GM12891 (cell line): ENCODE measurements around the gene ETS1.

ENCODE experiments used
- DNase-seq: peaks from one replicate; pipeline ENCODE4 v3.0.0; 2011; ENCODE audit warnings: low spot score; ENCODE audit not compliant: insufficient read length
- FAIRE-seq: peaks from 2 replicates; lab custom pipeline; 2011; peaks lifted over from hg19 to GRCh38; lab: Jason Lieb, UNC
- PAX5 ChIP-seq: IDR thresholded peaks from 2 replicates; pipeline ENCODE4 v1.6.1; 2011; ENCODE audit warnings: low read length, moderate library complexity, mild to moderate bottlenecking; ENCODE audit not compliant: insufficient read depth, severe bottlenecking
- POLR2A ChIP-seq: IDR thresholded peaks from 2 replicates; pipeline ENCODE4 v1.6.1; 2011; ENCODE audit warnings: low read depth, low read length, control low read depth
- POLR2AphosphoS5 ChIP-seq: IDR thresholded peaks from 2 replicates; pipeline ENCODE4 v1.6.1; 2011; ENCODE audit warnings: low read depth, low read length, control low read depth
- POU2F2 ChIP-seq: IDR thresholded peaks from 2 replicates; pipeline ENCODE4 v1.6.1; 2011; ENCODE audit warnings: low read depth, mild to moderate bottlenecking, control low read depth, low read length, moderate library complexity
- SPI1 ChIP-seq: IDR thresholded peaks from 2 replicates; pipeline ENCODE4 v1.6.1; 2011; ENCODE audit warnings: low read depth, low read length, control low read depth
- TAF1 ChIP-seq: IDR thresholded peaks from 2 replicates; pipeline ENCODE4 v1.6.1; 2011; ENCODE audit warnings: low read depth, low read length, control low read depth

ETS1 gene

DNA sequence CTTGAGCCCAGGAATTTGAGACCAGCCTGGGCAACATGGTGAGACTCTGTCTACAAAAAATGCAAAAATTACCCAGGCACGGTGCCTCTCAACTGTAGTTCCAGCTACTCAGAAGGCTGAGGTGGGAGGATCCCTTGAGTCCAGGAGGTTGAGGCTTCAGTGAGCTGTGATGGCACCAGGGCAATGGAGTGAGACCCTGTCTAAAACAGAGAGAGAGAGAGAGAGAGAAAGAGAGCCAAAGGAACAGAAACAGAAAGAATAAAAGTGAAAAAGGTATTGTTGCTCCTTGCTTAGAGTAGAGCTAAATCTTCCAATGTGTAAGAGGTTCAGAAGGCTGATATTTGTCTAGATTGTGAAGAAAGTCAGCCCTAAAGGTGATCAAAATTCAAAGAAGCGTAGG, 8.9 kb upstream of the ETS1 start:
- no peak for DNase-seq
- no peak for FAIRE-seq
- TF ChIP-seq PAX5 (no peak), SPI1 (no peak), POU2F2 (no peak), TAF1 (no peak), POLR2A (no peak), POLR2AphosphoS5 (no peak)

DNA sequence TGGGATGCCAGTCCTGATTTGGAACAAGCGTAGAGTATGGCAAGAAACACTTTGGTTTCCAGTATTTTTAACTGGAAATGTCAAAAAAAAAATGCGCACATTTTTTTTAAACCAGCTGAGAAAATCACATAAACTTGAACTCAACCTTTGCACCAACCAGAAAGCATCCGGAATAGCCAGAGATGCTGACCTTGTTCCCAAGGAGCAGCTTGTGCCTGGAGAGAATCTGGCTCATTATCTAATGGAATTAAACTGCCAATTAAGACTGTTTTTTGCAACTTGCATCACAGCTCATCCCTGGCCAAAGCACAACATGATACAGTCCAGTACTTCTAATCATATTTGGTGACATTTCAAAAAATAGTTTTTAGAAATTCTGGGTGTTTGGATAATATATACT, 8.4 kb upstream of the ETS1 start:
- DNase-seq = no peak
- FAIRE-seq = no peak
- TF ChIP-seq PAX5 = no peak
- TF ChIP-seq TAF1 = no peak
- no peak for TF ChIP-seq POLR2A
- TF ChIP-seq SPI1 = no peak
- no peak for TF ChIP-seq POU2F2
- no peak for TF ChIP-seq POLR2AphosphoS5

DNA sequence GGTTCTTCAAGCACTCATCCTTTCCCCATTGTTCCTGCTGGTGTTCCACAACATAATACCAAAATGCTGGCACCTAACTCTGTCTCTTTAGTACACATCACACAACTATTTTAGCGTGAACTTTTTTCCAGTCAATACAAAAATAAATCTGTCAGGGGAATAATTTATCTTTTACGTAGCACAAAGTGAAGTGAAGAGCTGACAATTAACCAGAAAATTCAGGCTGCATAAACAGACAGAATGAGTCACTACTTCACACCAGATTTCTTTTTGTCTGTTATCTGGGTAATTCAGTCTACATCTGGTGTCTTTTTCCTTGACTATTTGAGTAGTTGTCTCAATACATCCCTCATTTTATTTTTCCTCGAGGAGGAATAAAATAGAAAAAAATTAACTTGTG, 7.9 kb upstream of the ETS1 start:
- TF ChIP-seq TAF1 (no peak), POLR2AphosphoS5 (no peak), POLR2A (no peak), PAX5 (no peak)
- no peak for FAIRE-seq
- no peak for DNase-seq

DNA sequence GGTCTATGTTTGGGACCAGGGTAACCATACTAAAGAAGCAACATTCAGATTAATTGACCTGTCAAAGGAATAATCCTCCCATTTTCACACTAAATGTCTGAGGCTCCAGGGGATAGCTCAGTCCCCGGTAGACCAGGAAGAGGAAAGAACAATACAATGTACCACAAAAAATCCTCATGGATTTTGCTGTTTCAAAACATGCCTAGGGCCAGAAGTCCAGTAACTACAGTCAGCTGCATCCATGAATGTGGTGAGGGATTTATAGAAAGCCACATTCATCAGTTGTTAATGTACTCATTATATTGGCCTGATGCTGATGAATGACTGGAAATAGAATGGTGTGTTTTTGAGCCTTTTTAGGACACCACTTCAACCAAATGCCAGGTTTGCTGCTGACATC, 6.9 kb upstream of the ETS1 start:
- TF ChIP-seq PAX5 (no peak), POU2F2 (no peak), TAF1 (no peak), SPI1 (no peak)
- no peak for FAIRE-seq
- no peak for DNase-seq

DNA sequence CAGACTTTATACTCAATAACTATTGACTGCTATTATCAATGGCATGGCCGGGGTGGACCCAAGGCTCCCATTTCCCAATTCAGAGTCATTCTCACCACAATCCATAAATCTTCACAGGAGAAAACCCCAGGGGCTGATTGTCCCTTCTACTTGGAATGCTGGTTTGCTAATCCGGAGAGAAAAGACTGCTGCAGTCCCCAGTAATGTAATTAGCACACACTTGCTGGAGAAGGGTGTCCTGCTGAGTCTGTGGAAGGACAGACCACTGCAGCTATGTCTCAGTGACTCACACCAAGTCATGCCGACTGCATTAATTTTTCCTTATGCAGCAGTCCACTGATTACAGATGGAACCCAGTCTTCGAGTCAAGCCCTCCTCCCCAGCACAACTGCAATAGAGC, 5.9 kb upstream of the ETS1 start:
- DNase-seq = no peak
- TF ChIP-seq SPI1 (no peak), TAF1 (no peak), PAX5 (no peak), POLR2A (no peak), POLR2AphosphoS5 (no peak), POU2F2 (no peak)
- FAIRE-seq = no peak

DNA sequence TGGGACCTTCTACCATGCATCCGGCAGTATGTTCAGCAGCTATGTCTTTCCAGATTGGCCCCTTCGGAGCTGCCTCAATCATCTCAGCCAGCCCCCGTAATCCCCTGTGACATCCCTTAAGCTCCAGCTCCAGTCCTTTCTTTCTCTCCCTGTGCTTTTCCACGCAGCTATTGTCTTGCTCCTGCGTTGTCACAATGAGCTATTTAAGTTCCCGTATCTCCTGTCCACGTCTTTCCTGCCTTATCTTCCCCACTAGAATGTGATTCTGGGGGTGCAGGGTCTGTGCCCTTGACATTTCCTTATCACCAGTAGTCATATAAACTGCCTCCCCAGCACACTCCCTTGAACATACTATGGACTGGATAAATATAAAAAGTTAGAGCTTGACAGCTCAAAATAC, 5.1 kb upstream of the ETS1 start:
- DNase-seq (no peak), FAIRE-seq (no peak)
- no peak for TF ChIP-seq POU2F2
- no peak for TF ChIP-seq POLR2A
- TF ChIP-seq PAX5 = no peak
- no peak for TF ChIP-seq SPI1
- TF ChIP-seq TAF1 = no peak
- no peak for TF ChIP-seq POLR2AphosphoS5

DNA sequence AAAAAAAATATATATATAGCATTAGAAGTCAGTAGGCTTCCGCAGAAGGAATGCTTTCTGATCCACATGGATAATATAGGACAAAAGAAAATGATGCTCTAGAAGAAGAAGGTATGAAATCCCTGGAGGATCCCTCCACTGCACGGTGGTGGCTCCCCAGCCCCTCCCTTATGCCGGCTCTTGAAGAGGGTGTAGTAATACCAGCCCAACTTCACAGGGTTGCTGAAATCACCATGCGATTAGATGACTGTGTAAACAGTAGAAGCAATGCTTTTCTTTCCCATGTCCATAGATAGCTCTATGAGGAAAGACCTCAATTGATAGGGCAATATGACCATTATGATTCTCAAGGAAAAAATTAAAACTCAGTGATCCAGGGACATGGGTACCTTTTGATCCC, 3.2 kb upstream of the ETS1 start:
- no peak for DNase-seq
- no peak for TF ChIP-seq POLR2A
- TF ChIP-seq POU2F2 = no peak
- TF ChIP-seq POLR2AphosphoS5 = no peak
- no peak for TF ChIP-seq SPI1
- no peak for TF ChIP-seq PAX5
- no peak for TF ChIP-seq TAF1
- FAIRE-seq = no peak

DNA sequence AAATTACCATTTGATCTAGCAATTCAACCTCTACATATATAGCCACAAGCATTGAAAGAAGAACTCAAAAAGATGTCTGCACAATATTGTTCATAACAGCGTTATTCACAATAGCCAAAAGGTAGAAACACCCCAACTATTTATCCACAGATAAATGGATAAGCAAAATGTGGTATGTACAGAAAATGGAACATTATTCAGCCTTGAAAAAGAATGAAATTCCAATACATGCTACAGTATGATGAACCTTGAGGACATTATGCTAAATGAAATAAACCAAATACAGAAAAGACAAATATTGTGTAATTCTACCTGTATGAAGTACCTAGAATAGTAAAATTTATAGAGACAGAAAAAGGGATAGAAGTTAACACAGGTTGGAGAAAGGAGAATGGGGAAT, 2.6 kb upstream of the ETS1 start:
- FAIRE-seq = no peak
- DNase-seq = no peak
- TF ChIP-seq SPI1 = no peak
- TF ChIP-seq POLR2AphosphoS5 = no peak
- no peak for TF ChIP-seq POU2F2
- TF ChIP-seq TAF1 = no peak
- TF ChIP-seq PAX5 = no peak
- TF ChIP-seq POLR2A = no peak

DNA sequence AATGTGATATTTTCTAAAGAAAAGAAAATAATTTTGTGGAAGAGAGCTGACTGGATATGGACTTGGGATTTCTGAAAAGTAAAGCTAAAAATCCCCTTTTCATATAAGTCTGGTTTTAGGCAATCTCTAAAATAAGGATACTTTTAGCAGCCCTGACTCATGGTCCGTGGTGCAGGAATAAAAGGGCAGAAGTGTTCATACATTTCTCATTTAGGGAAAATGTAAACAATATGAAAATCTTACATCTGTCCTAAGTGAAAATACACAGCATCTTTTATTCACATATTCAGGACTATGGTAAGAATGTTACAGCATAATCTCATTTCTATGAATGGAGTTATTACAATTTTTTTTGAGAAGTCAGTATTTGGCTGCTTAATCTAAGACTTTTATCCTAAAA, 735 bp upstream of the ETS1 start:
- DNase-seq (no peak), FAIRE-seq (no peak)
- TF ChIP-seq SPI1 = no peak
- no peak for TF ChIP-seq POLR2AphosphoS5
- TF ChIP-seq POU2F2 = no peak
- no peak for TF ChIP-seq PAX5
- no peak for TF ChIP-seq POLR2A

DNA sequence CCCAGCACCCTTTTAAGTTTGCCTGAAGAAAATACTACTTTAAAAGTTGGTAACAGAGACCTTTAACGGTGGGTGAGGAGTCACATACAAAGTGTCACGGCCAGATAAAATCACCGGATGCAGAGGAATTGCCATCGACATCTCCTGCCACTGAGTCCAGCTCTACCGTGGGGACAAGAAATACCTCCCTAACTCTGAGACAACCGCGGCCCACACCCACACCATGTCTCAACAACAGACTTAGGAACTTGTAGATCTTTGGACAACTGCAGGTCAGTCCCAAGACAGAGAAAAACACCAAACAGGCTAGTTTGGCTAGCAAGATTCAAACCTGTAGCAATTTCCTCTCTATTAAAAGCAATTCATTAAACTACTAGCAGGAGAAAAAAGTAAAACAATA, 669 bp downstream of the ETS1 start:
- DNase-seq (no peak), FAIRE-seq (no peak)
- no peak for TF ChIP-seq TAF1
- no peak for TF ChIP-seq PAX5
- TF ChIP-seq POLR2A = no peak
- TF ChIP-seq POLR2AphosphoS5 = no peak
- no peak for TF ChIP-seq SPI1
- no peak for TF ChIP-seq POU2F2

DNA sequence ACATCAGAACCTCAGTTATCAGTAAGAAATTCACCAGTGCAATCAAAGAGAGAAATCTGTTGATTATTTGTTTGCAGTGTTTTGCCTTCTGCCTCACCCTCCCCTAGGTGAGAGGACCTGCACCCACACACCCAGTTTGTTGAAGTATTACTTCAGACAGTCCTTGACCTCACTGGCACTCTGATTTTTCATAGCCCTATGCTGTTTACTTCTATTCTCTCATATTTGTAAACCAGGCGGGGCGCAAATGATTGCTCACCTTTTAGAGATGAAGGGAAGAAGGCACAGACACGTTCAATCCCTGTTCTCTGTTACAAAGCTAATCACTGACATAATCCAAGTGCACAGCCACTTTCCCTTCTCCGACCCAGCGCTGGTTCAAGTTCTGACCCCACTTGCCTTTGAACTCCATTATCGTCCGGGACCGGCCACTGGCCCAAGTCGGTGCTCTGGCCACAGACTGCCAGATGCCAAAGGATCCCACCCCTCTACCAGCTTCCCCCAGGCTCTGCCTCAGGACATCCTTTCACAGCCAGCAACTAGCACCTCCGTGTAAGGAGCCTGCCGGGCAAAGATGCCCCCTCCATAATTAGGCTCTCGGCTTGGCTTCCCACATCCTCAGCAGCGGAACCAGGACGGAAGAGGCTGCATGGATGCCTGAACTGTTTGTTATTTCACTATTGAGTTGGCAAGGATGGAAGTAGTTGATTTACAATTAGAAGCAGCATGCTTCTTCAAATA, 1.7 kb downstream of the ETS1 start:
- no peak for FAIRE-seq
- no peak for DNase-seq
- TF ChIP-seq POU2F2 = no peak
- TF ChIP-seq POLR2A = no peak
- no peak for TF ChIP-seq SPI1
- no peak for TF ChIP-seq PAX5
- no peak for TF ChIP-seq TAF1
- no peak for TF ChIP-seq POLR2AphosphoS5

DNA sequence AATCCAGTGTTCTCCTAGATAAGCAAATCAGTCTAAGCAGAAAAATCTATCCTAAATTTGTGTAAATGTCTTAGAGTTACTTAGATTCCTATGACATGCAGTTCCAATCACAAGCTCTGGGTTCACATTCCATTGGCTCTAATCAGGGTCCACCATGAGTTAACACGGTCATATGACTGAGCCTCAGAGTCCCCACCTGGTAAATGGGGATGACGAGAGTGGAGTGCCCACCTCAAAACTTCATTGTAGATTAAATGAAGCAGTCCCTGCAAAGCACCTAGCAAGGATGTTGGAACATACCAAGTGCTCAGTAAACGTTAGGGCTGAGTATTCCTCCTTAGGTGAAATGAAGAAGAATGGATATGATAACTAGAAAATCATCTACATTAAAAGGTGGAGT, 3.1 kb downstream of the ETS1 start:
- DNase-seq = no peak
- FAIRE-seq = no peak
- TF ChIP-seq PAX5 = no peak
- TF ChIP-seq POLR2A = no peak
- no peak for TF ChIP-seq POLR2AphosphoS5
- no peak for TF ChIP-seq TAF1
- no peak for TF ChIP-seq SPI1
- no peak for TF ChIP-seq POU2F2
